ENCODE results near the gene RPL27.

The RPL27 gene

DNA sequence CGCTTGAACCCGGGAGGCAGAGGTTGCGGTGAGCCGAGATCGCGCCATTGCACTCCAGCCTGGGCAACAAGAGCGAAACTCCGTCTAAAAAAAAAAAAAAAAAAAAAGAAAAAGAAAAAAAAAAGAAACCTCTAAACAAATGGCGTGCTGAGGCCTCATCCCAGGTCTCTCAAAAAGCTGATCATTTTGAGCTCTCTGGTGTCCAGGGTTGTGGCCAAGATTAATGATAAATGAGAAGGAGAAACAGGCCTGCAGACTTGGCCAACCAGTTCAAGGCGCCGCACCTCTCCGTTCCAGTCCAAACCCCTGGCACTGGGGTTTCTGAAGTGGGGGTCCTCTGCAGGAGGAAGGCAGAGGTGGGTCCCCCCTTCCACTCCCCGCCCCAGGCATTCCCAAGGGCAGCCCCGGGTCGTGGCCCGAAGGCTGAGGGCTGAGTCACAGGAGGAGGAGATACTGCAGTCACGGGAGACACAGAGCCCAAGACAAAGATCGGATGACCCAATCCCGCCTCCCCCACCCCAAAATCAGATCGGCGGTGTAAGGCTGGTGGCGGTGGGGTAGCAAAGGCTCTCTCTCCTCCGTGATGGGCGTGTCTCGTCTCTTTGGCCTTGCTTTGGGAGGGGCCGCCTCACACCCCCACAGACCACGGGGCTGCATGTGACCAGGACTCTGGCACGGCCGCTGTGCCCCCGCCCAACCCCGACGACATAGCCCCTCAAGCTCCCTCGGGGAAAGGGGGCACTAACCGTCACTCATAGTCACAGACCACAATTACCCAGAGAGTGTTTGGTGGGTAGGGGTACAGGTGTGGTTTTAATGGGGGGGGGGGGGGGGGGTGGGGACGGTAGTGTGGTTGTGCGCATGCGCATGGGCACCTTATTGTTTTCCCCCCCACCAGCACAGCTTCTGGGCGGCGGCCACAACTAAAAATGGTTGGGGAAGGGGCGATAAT, 22.8 kb downstream of the RPL27 start:
- peak; percentile 78 for DNase-seq (ENCODE audit: low read depth, low spot score)

GRCh38 chr17:43021741-43022512, 23.7 kb downstream of the RPL27 start, which contains the start of gene VAT1:
Gene VAT1, minus strand, starts transcription at chr17:43022385. Its CDS starts 63 bp downstream, at chr17:43022322.
- peak; percentile 91 for DNase-seq (ENCODE audit: low read depth, low spot score)

DNA sequence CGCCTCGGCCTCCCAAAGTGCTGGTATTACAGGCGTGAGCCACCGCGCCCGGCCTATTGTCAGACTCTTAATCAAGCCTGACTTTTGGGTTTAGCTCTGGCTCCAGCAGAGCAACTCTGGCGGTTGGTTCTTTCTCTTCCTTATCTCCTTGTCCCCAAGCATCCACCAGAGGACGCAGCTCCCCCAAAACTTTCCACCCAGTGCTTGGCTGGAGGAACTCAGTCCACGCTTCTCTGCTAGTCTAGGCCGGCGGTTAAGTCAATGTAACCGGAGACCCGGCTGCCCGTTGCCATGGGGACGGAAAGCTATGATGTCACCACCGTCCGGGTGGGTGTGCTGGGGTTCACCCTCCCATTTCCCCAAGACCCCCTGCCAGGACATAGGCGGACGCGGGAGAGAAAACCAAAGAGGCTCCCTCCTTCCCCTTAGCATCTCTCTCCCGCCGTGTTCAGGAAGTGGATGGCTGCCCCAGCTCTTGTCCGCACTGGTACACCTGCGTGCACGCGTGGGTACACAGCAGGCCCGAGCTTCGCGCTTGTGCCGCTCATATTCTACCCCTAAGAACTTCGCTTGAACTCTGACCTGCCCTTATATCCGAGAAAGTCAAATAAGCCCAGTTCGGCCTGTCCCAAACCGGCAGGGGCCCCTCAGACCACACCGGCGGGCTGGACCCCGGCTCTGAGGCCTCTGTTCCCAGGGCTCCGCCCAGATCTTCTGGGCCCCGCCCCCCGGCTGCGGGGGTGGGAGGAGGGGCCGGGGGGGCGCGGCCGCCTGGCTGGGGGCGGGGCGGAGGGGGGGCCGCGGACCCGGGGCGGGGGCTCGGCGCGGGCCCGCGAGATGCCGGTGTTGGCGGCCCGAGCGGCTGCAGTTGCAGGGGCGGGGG, 26.4 kb downstream of the RPL27 start, which contains the start of gene RND2:
TSS of gene RND2 (plus strand) at position 825 of the 883 bp plus-strand sequence. CDS start 117 bp downstream, outside the sequence.
- DNase-seq (ENCODE audit: low read depth, low spot score), result peak; percentile 98

DNA sequence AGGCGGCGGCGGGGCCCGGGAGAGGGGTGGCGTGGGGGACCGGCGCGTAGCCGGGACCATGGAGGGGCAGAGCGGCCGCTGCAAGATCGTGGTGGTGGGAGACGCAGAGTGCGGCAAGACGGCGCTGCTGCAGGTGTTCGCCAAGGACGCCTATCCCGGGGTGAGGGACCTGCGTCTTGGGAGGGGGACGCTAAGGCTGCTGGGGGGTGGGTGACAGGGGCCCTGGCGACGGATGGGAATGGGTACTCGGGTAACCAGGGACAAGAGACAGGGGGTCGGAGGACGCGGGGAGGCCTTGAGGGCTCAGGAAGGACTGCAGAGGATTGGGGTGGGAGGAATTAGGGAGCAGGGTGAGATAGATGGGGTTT, 27.1 kb downstream of the RPL27 start:
- no peak for DNase-seq (ENCODE audit: low read depth, low spot score)

GRCh38 chr17:43025766-43026537, 27.7 kb downstream of the RPL27 start:
- DNase-seq (ENCODE audit: low read depth, low spot score), result no peak

GRCh38 chr17:43026595-43026994, 28.4 kb downstream of the RPL27 start:
- no peak for DNase-seq (ENCODE audit: low read depth, low spot score)

DNA sequence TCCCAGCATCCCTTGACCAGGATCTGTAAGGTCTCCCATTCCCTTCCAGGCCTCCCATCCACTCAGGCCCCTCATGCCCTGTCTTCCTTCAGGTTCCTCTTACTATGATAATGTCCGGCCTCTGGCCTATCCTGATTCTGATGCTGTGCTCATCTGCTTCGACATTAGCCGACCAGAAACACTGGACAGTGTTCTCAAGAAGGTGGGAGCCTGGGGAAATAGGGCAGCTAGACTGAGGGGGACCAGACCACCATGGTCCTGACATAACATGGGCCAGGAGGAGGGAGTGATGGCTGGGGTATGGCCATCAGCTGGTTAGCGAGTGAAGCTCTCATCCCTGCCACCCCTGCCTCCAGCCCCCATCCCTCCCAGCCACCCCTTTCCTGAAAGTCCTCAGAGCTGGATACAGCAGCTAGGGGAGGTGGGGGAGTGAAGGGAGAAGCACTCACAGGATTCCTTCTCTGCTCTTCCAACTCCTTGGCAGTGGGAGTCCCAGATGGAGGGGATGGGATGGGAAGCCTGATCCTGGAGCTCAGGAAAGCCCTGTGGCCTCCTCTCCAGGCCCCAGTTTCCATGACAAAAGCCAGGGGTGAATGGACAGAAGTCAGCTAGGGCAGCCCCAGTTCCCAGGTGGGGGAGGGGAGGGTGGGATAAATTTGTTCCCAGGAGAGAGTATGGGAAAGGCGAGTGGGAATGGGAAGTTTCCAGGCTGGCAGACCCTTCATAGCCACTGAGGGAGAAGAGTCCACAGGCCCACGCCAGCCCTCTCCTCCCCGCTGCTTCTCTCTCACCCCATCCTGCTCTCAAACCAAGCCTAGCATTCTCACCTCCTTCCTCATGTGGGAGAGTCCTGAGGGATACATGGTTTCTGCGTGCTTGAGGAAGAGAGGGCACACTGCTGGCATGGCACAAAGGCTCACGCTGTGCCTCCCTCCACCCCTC, 29.1 kb downstream of the RPL27 start:
- DNase-seq (ENCODE audit: low read depth, low spot score), result no peak

GRCh38 chr17:43028221-43028861, 30.1 kb downstream of the RPL27 start:
- DNase-seq (ENCODE audit: low read depth, low spot score), result no peak

- no peak for DNase-seq (ENCODE audit: low read depth, low spot score)
Observed at GRCh38 chr17:43030137-43030767, 32.0 kb downstream of the RPL27 start.

GRCh38 chr17:43031666-43032065, 33.4 kb downstream of the RPL27 start:
- DNase-seq (ENCODE audit: low read depth, low spot score), result no peak

GRCh38 chr17:43033948-43034881, 36.0 kb downstream of the RPL27 start:
- DNase-seq (ENCODE audit: low read depth, low spot score), result peak; percentile 18

DNA sequence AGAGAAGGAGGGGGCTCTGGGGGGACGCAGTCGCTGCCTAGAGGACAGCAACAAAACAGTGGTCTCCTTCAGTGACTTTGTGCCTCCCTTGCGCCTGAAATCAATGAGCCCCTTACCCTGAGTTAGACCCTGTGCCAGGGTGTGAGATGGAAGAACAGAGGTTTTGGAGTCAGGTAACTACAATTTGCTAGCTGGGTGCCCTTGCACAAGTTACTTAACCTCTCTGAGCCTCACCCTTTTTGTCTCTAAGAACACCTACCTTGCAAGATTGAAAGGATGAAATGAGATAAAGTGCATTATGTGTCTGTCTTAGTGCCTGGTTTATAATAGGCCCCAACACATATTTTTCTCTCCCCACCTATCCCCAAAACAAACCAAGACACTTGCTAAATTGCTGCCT, 36.7 kb downstream of the RPL27 start:
- DNase-seq (ENCODE audit: low read depth, low spot score), result no peak

GRCh38 chr17:43039646-43040045, 41.4 kb downstream of the RPL27 start:
- no peak for DNase-seq (ENCODE audit: low read depth, low spot score)

- DNase-seq (ENCODE audit: low read depth, low spot score), result no peak
Observed at GRCh38 chr17:43040655-43041054, 42.4 kb downstream of the RPL27 start.

- DNase-seq (ENCODE audit: low read depth, low spot score), result no peak
Observed at GRCh38 chr17:43042025-43042628, 43.9 kb downstream of the RPL27 start.

- DNase-seq (ENCODE audit: low read depth, low spot score), result no peak
Observed at GRCh38 chr17:43043307-43043706, 45.1 kb downstream of the RPL27 start.

DNA sequence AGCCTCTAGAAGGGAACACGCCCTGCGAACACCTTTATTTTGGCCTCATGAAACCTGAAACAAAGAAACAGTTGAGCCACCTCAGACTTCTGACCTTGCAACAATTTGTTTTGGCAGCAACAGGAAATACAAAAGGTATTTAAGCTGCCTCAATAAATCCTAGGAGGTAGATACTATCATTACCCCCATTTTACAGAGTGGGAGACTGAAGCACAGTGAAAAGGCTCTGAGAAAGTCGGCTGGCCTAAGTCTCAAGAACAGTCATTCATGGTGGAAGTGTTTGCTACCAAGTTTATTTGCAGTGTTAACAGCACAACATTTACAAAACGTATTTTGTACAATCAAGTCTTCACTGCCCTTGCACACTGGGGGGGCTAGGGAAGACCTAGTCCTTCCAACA, 45.8 kb downstream of the RPL27 start:
- DNase-seq (ENCODE audit: low read depth, low spot score), result no peak

All from astrocyte of the hippocampus (primary cell).